Measurements from ENCODE around the gene CLCN3. TPM values are rescaled to one million over a fixed set of nuclear protein-coding genes. Genes with fewer than 3 reads are reported as not detected.

CLCN3 gene
- total and polyA plus RNA-seq, 2 experiments from 2014 or later: 14.9 to 38.4 TPM

GRCh38 chr4:169716677-169717076 is 96.3 kb downstream of the CLCN3 start:
- Histone ChIP-seq H3K4me2 (no peak overlapping the region), H3K79me2 (no peaks in the 10 kb centered on the region), H3K9me3 (ENCODE audit: low read depth) (no peaks in the 10 kb centered on the region), H3K27me3 (no peaks in the 10 kb centered on the region), H3K36me3 (replicated peaks; ENCODE audit: insufficient read depth, low read depth) (no peaks in the 10 kb centered on the region), H3K9me2 (replicated peaks; ENCODE audit: insufficient read depth) (no peaks in the 10 kb centered on the region), H3K4me1 (ENCODE audit: insufficient read depth) (no peaks in the 10 kb centered on the region), H3K27ac (no peak overlapping the region), H2AFZ (no peak overlapping the region), H4K20me1 (ENCODE audit: insufficient read depth, poor library complexity, severe bottlenecking) (no peaks in the 10 kb centered on the region), H3K4me3 (no peak overlapping the region)
- 95% methylated on average over 1 of the region's 1 CpG for WGBS (ENCODE audit: low lambda C conversion rate, missing lambda C conversion rate)
- no peak for DNase-seq (ENCODE audit: low spot score)
- TF ChIP-seq EZH2 (IDR thresholded peaks at IDR 0.05; ENCODE audit: borderline replicate concordance) (no peak), EZH2phosphoT487 (IDR thresholded peaks at IDR 0.05; ENCODE audit: low read depth, severe bottlenecking, unreplicated experiment) (no peak), CTCF (IDR thresholded peaks at IDR 0.05; ENCODE audit: poor library complexity) (no peak)

GRCh38 chr4:169720529-169720928 is 100.2 kb downstream of the CLCN3 start:
- no peaks in the 10 kb centered on the region for H3K79me2 ChIP-seq
- no peaks in the 10 kb centered on the region for H3K36me3 ChIP-seq (replicated peaks; ENCODE audit: insufficient read depth, low read depth)
- DNase-seq (ENCODE audit: low spot score): no peak
- H3K4me3 ChIP-seq: no peak overlapping the region
- no peaks in the 10 kb centered on the region for H3K9me3 ChIP-seq (ENCODE audit: low read depth)
- H3K4me2 ChIP-seq: no peak overlapping the region
- TF ChIP-seq EZH2 (IDR thresholded peaks at IDR 0.05; ENCODE audit: borderline replicate concordance) (no peak), CTCF (IDR thresholded peaks at IDR 0.05; ENCODE audit: poor library complexity) (no peak), EZH2phosphoT487 (IDR thresholded peaks at IDR 0.05; ENCODE audit: low read depth, severe bottlenecking, unreplicated experiment) (no peak)
- H4K20me1 ChIP-seq (ENCODE audit: insufficient read depth, poor library complexity, severe bottlenecking): no peaks in the 10 kb centered on the region
- WGBS (ENCODE audit: low lambda C conversion rate, missing lambda C conversion rate): 95% methylated on average over 7 of the region's 7 CpGs
- H3K9me2 ChIP-seq (replicated peaks; ENCODE audit: insufficient read depth): no peaks in the 10 kb centered on the region
- H3K27me3 ChIP-seq: no peaks in the 10 kb centered on the region
- no peak overlapping the region for H2AFZ ChIP-seq
- no peaks in the 10 kb centered on the region for H3K4me1 ChIP-seq (ENCODE audit: insufficient read depth)
- H3K27ac ChIP-seq: no peak overlapping the region

GRCh38 chr4:169723207-169723965 is 103.0 kb downstream of the CLCN3 start:
- no peaks in the 10 kb centered on the region for H4K20me1 ChIP-seq (ENCODE audit: insufficient read depth, poor library complexity, severe bottlenecking)
- WGBS (ENCODE audit: low lambda C conversion rate, missing lambda C conversion rate): 87% methylated on average over 9 of the region's 9 CpGs

More at GRCh38 chr4:169723207-169723965, 103.0 kb downstream of the CLCN3 start:
- no peak overlapping the region for H3K27ac ChIP-seq
- no peaks in the 10 kb centered on the region for H3K79me2 ChIP-seq
- no peak overlapping the region for H2AFZ ChIP-seq
- no peaks in the 10 kb centered on the region for H3K9me2 ChIP-seq (replicated peaks; ENCODE audit: insufficient read depth)
- no peaks in the 10 kb centered on the region for H3K4me1 ChIP-seq (ENCODE audit: insufficient read depth)
- no peak overlapping the region for H3K4me3 ChIP-seq
- H3K27me3 ChIP-seq: no peaks in the 10 kb centered on the region
- H3K36me3 ChIP-seq (replicated peaks; ENCODE audit: insufficient read depth, low read depth): no peaks in the 10 kb centered on the region
- H3K4me2 ChIP-seq: no peak overlapping the region
- H3K9me3 ChIP-seq (ENCODE audit: low read depth): no peaks in the 10 kb centered on the region
- peak; percentile 23 for DNase-seq (ENCODE audit: low spot score)
- TF ChIP-seq CTCF (IDR thresholded peaks at IDR 0.05; ENCODE audit: poor library complexity) (peak; percentile 34), EZH2phosphoT487 (IDR thresholded peaks at IDR 0.05; ENCODE audit: low read depth, severe bottlenecking, unreplicated experiment) (no peak)
